HepG2 (cell line): Measurements from ENCODE around the gene PCNT. TPM values are rescaled to one million over a fixed set of nuclear protein-coding genes. Genes with fewer than 3 reads are reported as not detected.

Source experiments
- DMAP1 ChIP-seq: IDR thresholded peaks from 2 replicates; pipeline ENCODE4 v1.6.1; 2016
- HOXA3 ChIP-seq: sonication (generic); formaldehyde crosslinking; IDR thresholded peaks from 2 replicates; pipeline ENCODE4 v1.5.0; 2020; ENCODE audit warnings: missing genetic modification reagents
- KMT2B ChIP-seq: IDR thresholded peaks from 2 replicates; pipeline ENCODE4 v1.6.1; 2016; ENCODE audit warnings: missing genetic modification reagents, missing compliant biosample characterization
- MAZ ChIP-seq, 2 experiments: sonication (generic) in 1 of 2; formaldehyde crosslinking in 1 of 2; IDR thresholded peaks; 2 replicates each; pipeline versions ENCODE4 v1.5.0 to v1.6.1; 2012 to 2020; ENCODE audit warnings: low read depth in 2 of 2, mild to moderate bottlenecking in 2 of 2, borderline replicate concordance in 1 of 2, improper control_type of control experiment in 1 of 2, low read length in 1 of 2, missing genetic modification reagents in 1 of 2, moderate library complexity in 1 of 2
- POLR2G ChIP-seq: fragments of 200-400 bp; formaldehyde crosslinking; IDR thresholded peaks from 2 replicates; pipeline ENCODE4 v1.6.1; 2018; ENCODE audit warnings: mild to moderate bottlenecking, low read depth, low read length, moderate library complexity
- RAD21 ChIP-seq: fragments of 450-650 bp; formaldehyde crosslinking; IDR thresholded peaks from 2 replicates; pipeline ENCODE4 v1.5.0; 2020; ENCODE audit warnings: mild to moderate bottlenecking
- RFX5 ChIP-seq: IDR thresholded peaks from 2 replicates; pipeline ENCODE4 v1.6.1; 2011; ENCODE audit warnings: low read depth, low read length, improper control_type of control experiment
- TFDP2 ChIP-seq: sonication (generic); formaldehyde crosslinking; IDR thresholded peaks from 2 replicates; pipeline ENCODE4 v1.4.0; 2020; ENCODE audit warnings: missing genetic modification reagents
- ZFP36L1 ChIP-seq: sonication (generic); formaldehyde crosslinking; IDR thresholded peaks from 2 replicates; pipeline ENCODE4 v1.8.0; 2022; ENCODE audit warnings: mild to moderate bottlenecking, missing genetic modification reagents, moderate library complexity
- ZIK1 ChIP-seq: sonication (generic); formaldehyde crosslinking; IDR thresholded peaks from 2 replicates; pipeline ENCODE4 v1.5.0; 2020; ENCODE audit warnings: mild to moderate bottlenecking, low read depth, missing genetic modification reagents, borderline replicate concordance
- ZNF296 ChIP-seq: sonication (generic); formaldehyde crosslinking; conservative IDR thresholded peaks from 2 replicates; pipeline ENCODE4 v1.5.0; 2020; ENCODE audit warnings: mild to moderate bottlenecking, missing genetic modification reagents
- ZNF335 ChIP-seq: sonication (generic); formaldehyde crosslinking; IDR thresholded peaks from 2 replicates; pipeline ENCODE4 v1.4.0; 2020; ENCODE audit warnings: missing genetic modification reagents
- ZNF34 ChIP-seq: sonication (generic); formaldehyde crosslinking; IDR thresholded peaks from 2 replicates; pipeline ENCODE4 v1.4.0; 2020; ENCODE audit warnings: mild to moderate bottlenecking, missing genetic modification reagents, borderline replicate concordance
- ZNF513 ChIP-seq: sonication (generic); formaldehyde crosslinking; conservative IDR thresholded peaks from 2 replicates; pipeline ENCODE4 v1.5.0; 2020; ENCODE audit warnings: missing genetic modification reagents
- ZNF574 ChIP-seq: sonication (generic); formaldehyde crosslinking; IDR thresholded peaks from 2 replicates; pipeline ENCODE4 v1.4.0; 2020; ENCODE audit warnings: missing genetic modification reagents
- ZNF768 ChIP-seq: sonication (generic); formaldehyde crosslinking; IDR thresholded peaks from 2 replicates; pipeline ENCODE4 v1.4.0; 2020; ENCODE audit warnings: missing genetic modification reagents
- ZNF816 ChIP-seq: sonication (generic); formaldehyde crosslinking; IDR thresholded peaks from 2 replicates; pipeline ENCODE4 v1.8.0; 2022; ENCODE audit warnings: missing genetic modification reagents, mild to moderate bottlenecking, borderline replicate concordance
- ZSCAN20 ChIP-seq: sonication (generic); formaldehyde crosslinking; IDR thresholded peaks from 2 replicates; pipeline ENCODE4 v1.4.0; 2020; ENCODE audit warnings: missing genetic modification reagents, mild to moderate bottlenecking, borderline replicate concordance
- polyA plus RNA-seq, 8 experiments: library from polyadenylated mRNA; depleted of rRNA in 3 of 8; stranded (reverse) in 7 of 8; unstranded in 1 of 8; fragments of >200 nt; fragmentation: Illumina TruSeq in 4 of 8; extraction: Trizol in 4 of 8; gene quantifications; 2 replicates each; pipeline versions ENCODE4 v1.2.1 to v1.2.3, GENCODE V29; 2011 to 2016; ENCODE audit warnings: low read depth in 4 of 8, missing spikeins in 1 of 8, mixed read lengths in 1 of 8; ENCODE audit not compliant: insufficient read depth in 1 of 8
- total RNA-seq, 5 experiments: library from RNA; depleted of rRNA; stranded (reverse); fragments of >200 nt; fragmentation: Illumina TruSeq; extraction: Trizol; gene quantifications; 2 replicates each; pipeline ENCODE4 v1.2.3, GENCODE V29; 2016; ENCODE audit warnings: low read depth in 1 of 5
- TF ChIP-seq, protein P1 (sequence below): sonication (generic); formaldehyde crosslinking; IDR thresholded peaks from 2 replicates; pipeline ENCODE4 v1.5.1; 2020; ENCODE audit warnings: missing genetic modification reagents, mild to moderate bottlenecking, borderline replicate concordance
- TF ChIP-seq, protein P2 (sequence below): IDR thresholded peaks from 2 replicates; pipeline ENCODE4 v1.6.1; 2016; ENCODE audit warnings: low read depth, control low read depth

The PCNT gene
- total and polyA plus RNA-seq, 2 of the 13 experiments (the other 11 are each of a cell fraction or from before 2014, with no cell fraction given): 5.6 to 12.4 TPM

DNA sequence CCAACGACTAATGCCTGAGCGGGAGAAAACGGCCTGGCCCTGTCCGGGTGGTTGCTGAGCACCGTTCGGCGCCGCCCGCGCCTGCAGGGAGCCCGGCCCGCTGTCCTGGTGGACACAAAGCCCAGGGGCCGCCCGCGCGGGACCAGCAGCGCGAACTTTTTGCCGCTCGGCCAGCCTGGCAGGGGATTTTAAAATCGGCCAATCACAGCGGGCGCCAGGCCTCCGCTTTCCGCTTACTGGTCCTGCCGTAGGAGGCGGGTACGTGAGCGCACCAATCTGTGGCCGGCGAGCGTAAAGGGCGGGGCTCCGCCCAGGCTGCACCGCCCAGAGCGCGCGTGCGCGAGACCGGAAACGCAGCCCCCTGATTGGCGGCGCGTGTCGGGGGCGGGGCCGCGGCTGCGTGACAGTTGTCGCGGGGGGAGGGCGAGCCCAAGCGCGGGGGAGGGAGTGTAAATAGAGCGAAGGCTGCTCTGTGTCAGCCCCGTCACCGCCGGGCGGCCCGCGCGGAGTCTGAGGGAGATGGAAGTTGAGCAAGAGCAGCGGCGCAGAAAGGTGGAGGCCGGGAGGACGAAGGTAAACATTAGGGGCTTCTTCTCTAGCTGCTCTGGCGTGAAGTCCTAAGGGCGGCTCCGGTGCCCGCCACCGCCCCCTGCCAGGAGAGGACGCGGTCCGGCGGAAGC is at the start of gene PCNT, which contains the start of gene C21orf58 (continued):
- TF ChIP-seq ZIK1 (CRISPR knock-in tag) (0 out of 2 replicates have a peak, but pooled peaks have one; percentile 39), TFDP2 (CRISPR knock-in tag) (peak; percentile 99), HOXA3 (CRISPR knock-in tag) (peak; percentile 9; the same call in 1 of the 2 replicates), ZNF816 (CRISPR knock-in tag) (0 out of 2 replicates have a peak, but pooled peaks have one; percentile 7), ZNF574 (CRISPR knock-in tag) (peak; percentile 56; the same call in 1 of the 2 replicates), ZNF513 (CRISPR knock-in tag) (no peak), RFX5 (peak; percentile 39; the same call in 1 of the 2 replicates), ZSCAN20 (CRISPR knock-in tag) (0 out of 2 replicates have a peak, but pooled peaks have one; percentile 15), DMAP1 (CRISPR knock-in tag) (peak; percentile 93), ZNF335 (no peak), ZNF296 (no peak), KMT2B (CRISPR knock-in tag) (peak; percentile 47; the same call in 1 of the 2 replicates), ZNF34 (no peak), ZFP36L1 (CRISPR knock-in tag) (peak; percentile 94; the same call in 1 of the 2 replicates), MAZ (IDR thresholded peaks at IDR 0.05; ENCODE audit: borderline replicate concordance, low read depth, low read length) (peak; percentile 61; the same call in 1 of the 2 replicates), MAZ (CRISPR knock-in tag; IDR thresholded peaks at IDR 0.05; ENCODE audit: low read depth) (0 out of 2 replicates have a peak, but pooled peaks have one; percentile 32), ZNF768 (0 out of 2 replicates have a peak, but pooled peaks have one; percentile 20), RAD21 (CRISPR knock-in tag) (peak; percentile 47), POLR2G (peak; percentile 89)
- TF ChIP-seq, protein P1, sequence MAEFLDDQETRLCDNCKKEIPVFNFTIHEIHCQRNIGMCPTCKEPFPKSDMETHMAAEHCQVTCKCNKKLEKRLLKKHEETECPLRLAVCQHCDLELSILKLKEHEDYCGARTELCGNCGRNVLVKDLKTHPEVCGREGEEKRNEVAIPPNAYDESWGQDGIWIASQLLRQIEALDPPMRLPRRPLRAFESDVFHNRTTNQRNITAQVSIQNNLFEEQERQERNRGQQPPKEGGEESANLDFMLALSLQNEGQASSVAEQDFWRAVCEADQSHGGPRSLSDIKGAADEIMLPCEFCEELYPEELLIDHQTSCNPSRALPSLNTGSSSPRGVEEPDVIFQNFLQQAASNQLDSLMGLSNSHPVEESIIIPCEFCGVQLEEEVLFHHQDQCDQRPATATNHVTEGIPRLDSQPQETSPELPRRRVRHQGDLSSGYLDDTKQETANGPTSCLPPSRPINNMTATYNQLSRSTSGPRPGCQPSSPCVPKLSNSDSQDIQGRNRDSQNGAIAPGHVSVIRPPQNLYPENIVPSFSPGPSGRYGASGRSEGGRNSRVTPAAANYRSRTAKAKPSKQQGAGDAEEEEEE (CRISPR knock-in tag): no peak
- TF ChIP-seq, protein P2, sequence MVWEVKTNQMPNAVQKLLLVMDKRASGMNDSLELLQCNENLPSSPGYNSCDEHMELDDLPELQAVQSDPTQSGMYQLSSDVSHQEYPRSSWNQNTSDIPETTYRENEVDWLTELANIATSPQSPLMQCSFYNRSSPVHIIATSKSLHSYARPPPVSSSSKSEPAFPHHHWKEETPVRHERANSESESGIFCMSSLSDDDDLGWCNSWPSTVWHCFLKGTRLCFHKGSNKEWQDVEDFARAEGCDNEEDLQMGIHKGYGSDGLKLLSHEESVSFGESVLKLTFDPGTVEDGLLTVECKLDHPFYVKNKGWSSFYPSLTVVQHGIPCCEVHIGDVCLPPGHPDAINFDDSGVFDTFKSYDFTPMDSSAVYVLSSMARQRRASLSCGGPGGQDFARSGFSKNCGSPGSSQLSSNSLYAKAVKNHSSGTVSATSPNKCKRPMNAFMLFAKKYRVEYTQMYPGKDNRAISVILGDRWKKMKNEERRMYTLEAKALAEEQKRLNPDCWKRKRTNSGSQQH (CRISPR knock-in tag): 0 out of 2 replicates have a peak, but pooled peaks have one; percentile 34
